ENCODE data around the gene TMEM132E. TPM values are rescaled to one million over a fixed set of nuclear protein-coding genes. Genes with fewer than 3 reads are reported as not detected.
A peak's percentile ranks its signal among the peaks of the same experiment; 100 is the strongest.

TMEM132E gene
- total and polyA plus RNA-seq, 2 experiments from 2014 or later: 0.16 to 0.45 TPM

DNA sequence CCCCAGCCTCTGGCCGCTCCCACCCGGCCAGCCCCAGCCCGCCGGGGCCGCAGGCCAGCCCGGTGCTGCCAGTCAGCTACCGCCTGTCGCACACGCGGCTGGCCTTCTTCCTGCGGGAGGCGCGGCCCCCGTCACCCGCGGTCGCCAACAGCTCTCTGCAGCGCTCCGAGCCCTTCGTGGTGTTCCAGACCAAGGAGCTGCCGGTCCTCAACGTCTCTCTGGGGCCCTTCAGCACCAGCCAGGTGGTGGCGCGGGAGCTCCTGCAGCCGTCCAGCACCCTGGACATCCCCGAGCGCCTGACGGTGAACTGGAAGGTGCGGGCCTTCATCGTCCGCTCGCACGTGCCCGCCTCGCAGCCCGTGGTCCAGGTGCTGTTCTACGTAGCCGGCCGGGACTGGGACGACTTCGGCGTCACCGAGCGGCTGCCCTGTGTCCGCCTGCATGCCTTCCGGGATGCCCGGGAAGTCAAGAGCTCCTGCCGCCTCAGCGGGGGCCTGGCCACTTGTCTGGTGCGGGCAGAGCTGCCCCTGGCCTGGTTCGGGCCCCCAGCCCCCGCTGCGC lies 46.8 kb downstream of the TMEM132E start:
- Histone ChIP-seq H4K20me1 (replicated peaks; ENCODE audit: insufficient read depth) (no peaks in the 10 kb centered on the region), H3K36me3 (ENCODE audit: insufficient read depth) (no peaks in the 10 kb centered on the region), H3K4me3 (no peak overlapping the region), H2AFZ (no peak overlapping the region), H3F3A (replicated peaks; ENCODE audit: low read depth) (no peaks in the 10 kb centered on the region), H3K27ac (ENCODE audit: low read depth) (no peak overlapping the region), H3K79me2 (replicated peaks; ENCODE audit: insufficient read depth) (no peaks in the 10 kb centered on the region), H3K9me2 (ENCODE audit: insufficient read depth) (no peaks in the 10 kb centered on the region), H3K4me1 (ENCODE audit: insufficient read depth) (peaks cover 10% of the 10 kb centered on the region; the same call in 1 of the 2 replicates), H3K27me3 (ENCODE audit: insufficient read depth) (peaks cover 8% of the 10 kb centered on the region), H3K4me2 (no peak overlapping the region)
- no peaks in the 10 kb centered on the region for H3K36me3 Mint-ChIP-seq (ENCODE audit: low read depth)
- H3K27me3 Mint-ChIP-seq (ENCODE audit: insufficient read depth, low read depth, poor library complexity): peaks cover 5% of the 10 kb centered on the region
- H3K4me1 Mint-ChIP-seq: peaks cover 25% of the 10 kb centered on the region
- H3K4me3 Mint-ChIP-seq: no peak overlapping the region
- TF ChIP-seq ZNF114 (CRISPR knock-in tag; IDR thresholded peaks at IDR 0.05): no peak
- TF ChIP-seq ZNF331 (CRISPR knock-in tag; IDR thresholded peaks at IDR 0.05; ENCODE audit: low read depth): no peak
- TF ChIP-seq, protein P1, sequence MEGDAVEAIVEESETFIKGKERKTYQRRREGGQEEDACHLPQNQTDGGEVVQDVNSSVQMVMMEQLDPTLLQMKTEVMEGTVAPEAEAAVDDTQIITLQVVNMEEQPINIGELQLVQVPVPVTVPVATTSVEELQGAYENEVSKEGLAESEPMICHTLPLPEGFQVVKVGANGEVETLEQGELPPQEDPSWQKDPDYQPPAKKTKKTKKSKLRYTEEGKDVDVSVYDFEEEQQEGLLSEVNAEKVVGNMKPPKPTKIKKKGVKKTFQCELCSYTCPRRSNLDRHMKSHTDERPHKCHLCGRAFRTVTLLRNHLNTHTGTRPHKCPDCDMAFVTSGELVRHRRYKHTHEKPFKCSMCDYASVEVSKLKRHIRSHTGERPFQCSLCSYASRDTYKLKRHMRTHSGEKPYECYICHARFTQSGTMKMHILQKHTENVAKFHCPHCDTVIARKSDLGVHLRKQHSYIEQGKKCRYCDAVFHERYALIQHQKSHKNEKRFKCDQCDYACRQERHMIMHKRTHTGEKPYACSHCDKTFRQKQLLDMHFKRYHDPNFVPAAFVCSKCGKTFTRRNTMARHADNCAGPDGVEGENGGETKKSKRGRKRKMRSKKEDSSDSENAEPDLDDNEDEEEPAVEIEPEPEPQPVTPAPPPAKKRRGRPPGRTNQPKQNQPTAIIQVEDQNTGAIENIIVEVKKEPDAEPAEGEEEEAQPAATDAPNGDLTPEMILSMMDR (conservative IDR thresholded peaks at IDR 0.05; ENCODE audit: low read depth in 2 of 2): peak in 1 of 2 experiments; percentile 21; a peak in 1 of 4 replicates
- TF ChIP-seq ETS1 (IDR thresholded peaks at IDR 0.05): no peak
- no peak for TF ChIP-seq EZH2phosphoT487 (IDR thresholded peaks at IDR 0.05; ENCODE audit: unreplicated experiment)
- no peak for TF ChIP-seq ZNF462 (CRISPR knock-in tag; IDR thresholded peaks at IDR 0.05)
- no peak for TF ChIP-seq POLR2AphosphoS5 (IDR thresholded peaks at IDR 0.05; ENCODE audit: low read depth)
- no peak for TF ChIP-seq EZH2 (IDR thresholded peaks at IDR 0.05; ENCODE audit: low read depth, unreplicated experiment)
- DNase-seq (ENCODE audit: low spot score) (peak; percentile 63), ATAC-seq (peak; percentile 71)
- no peak overlapping the region for H3K27ac Mint-ChIP-seq
- H3K9me3 Mint-ChIP-seq: no peaks in the 10 kb centered on the region
